Endometrial microvascular endothelial cells (primary cell): Measurements from ENCODE around the gene MYO6. TPM values are rescaled to one million over a fixed set of nuclear protein-coding genes. Genes with fewer than 3 reads are reported as not detected.

ENCODE experiments used
- total RNA-seq: library from RNA; depleted of rRNA; stranded (reverse); fragments of >200 nt; gene quantifications from one replicate; pipeline ENCODE4 v1.2.3, GENCODE V29; 2015; ENCODE audit errors: inconsistent ontology term

Gene MYO6
- total RNA-seq, 1 donor from 2014 or later: 21.2 TPM

Other genes with a start within 250 kb of the MYO6 start
- gene SENP6, start 147.4 kb upstream of the MYO6 start, total RNA-seq: 34.0 TPM